Loucy (cell line): Measurements from ENCODE around the gene NANOS3.

Experiments
- H2AFZ ChIP-seq: fragments of 200-600 bp; sonication (generic); 2 replicates; pipeline ENCODE4 v1.6.0; 2016; ENCODE audit warnings: antibody characterized with exemption, mild to moderate bottlenecking, low read length, moderate library complexity
- H3F3A ChIP-seq: fragments of 200-600 bp; 2 replicates; pipeline ENCODE4 v1.6.0; 2016; ENCODE audit warnings: antibody characterized with exemption, low read depth, mild to moderate bottlenecking
- H3K27me3 ChIP-seq: fragments of 200-600 bp; sonication (generic); 2 replicates; pipeline ENCODE4 v1.6.1; 2014; ENCODE audit warnings: low read length, mild to moderate bottlenecking; ENCODE audit not compliant: insufficient read depth, poor library complexity, severe bottlenecking
- H3K36me3 ChIP-seq: fragments of 200-600 bp; sonication (generic); 2 replicates; pipeline ENCODE4 v1.6.1; 2016; ENCODE audit warnings: low read length; ENCODE audit not compliant: insufficient read depth
- H3K4me1 ChIP-seq: fragments of 200-600 bp; sonication (generic); 2 replicates; pipeline ENCODE4 v1.5.1; 2014; ENCODE audit warnings: low read length, mild to moderate bottlenecking; ENCODE audit not compliant: insufficient read depth, poor library complexity, severe bottlenecking
- H3K4me2 ChIP-seq: fragments of 200-600 bp; sonication (generic); 2 replicates; pipeline ENCODE4 v1.6.0; 2014; ENCODE audit warnings: antibody characterized with exemption, low read length, low read depth, mild to moderate bottlenecking; ENCODE audit not compliant: poor library complexity, severe bottlenecking
- H3K4me3 ChIP-seq: fragments of 200-600 bp; sonication (generic); 2 replicates; pipeline ENCODE4 v1.5.1; 2014; ENCODE audit warnings: low read length, mild to moderate bottlenecking, mixed read lengths; ENCODE audit not compliant: poor library complexity, severe bottlenecking
- H3K79me2 ChIP-seq: fragments of 200-600 bp; sonication (generic); 2 replicates; pipeline ENCODE4 v1.6.1; 2014; ENCODE audit warnings: low read length; ENCODE audit not compliant: insufficient read depth
- H3K9ac ChIP-seq: fragments of 200-600 bp; sonication (generic); 2 replicates; pipeline ENCODE4 v1.6.0; 2014; ENCODE audit warnings: mild to moderate bottlenecking, low read depth, low read length, moderate library complexity; ENCODE audit not compliant: poor library complexity, severe bottlenecking
- H3K9me2 ChIP-seq: fragments of 200-600 bp; sonication (generic); replicated peaks from 2 replicates; pipeline ENCODE4 v1.6.1; 2016; ENCODE audit warnings: low read depth, low read length, mixed read lengths
- H3K9me3 ChIP-seq: fragments of 200-600 bp; sonication (generic); 2 replicates; pipeline ENCODE4 v1.6.1; 2014; ENCODE audit warnings: mild to moderate bottlenecking, antibody characterized with exemption, low read length, low read depth; ENCODE audit not compliant: insufficient read depth
- H4K20me1 ChIP-seq: fragments of 200-600 bp; sonication (generic); 2 replicates; pipeline ENCODE4 v1.6.0; 2014; ENCODE audit warnings: antibody characterized with exemption, low read length, mild to moderate bottlenecking; ENCODE audit not compliant: insufficient read depth, poor library complexity, severe bottlenecking
- EZH2phosphoT487 ChIP-seq: fragments of 200-600 bp; IDR thresholded peaks from 2 replicates; pipeline ENCODE4 v1.6.1; 2018; ENCODE audit warnings: antibody characterized with exemption, mild to moderate bottlenecking, moderate library complexity, borderline replicate concordance
- TF ChIP-seq, protein P1 (sequence below): fragments of 200-600 bp; sonication (generic); conservative IDR thresholded peaks from 2 replicates; pipeline ENCODE4 v1.5.1; 2014; ENCODE audit warnings: mild to moderate bottlenecking, antibody characterized with exemption, low read length

NANOS3 gene

DNA sequence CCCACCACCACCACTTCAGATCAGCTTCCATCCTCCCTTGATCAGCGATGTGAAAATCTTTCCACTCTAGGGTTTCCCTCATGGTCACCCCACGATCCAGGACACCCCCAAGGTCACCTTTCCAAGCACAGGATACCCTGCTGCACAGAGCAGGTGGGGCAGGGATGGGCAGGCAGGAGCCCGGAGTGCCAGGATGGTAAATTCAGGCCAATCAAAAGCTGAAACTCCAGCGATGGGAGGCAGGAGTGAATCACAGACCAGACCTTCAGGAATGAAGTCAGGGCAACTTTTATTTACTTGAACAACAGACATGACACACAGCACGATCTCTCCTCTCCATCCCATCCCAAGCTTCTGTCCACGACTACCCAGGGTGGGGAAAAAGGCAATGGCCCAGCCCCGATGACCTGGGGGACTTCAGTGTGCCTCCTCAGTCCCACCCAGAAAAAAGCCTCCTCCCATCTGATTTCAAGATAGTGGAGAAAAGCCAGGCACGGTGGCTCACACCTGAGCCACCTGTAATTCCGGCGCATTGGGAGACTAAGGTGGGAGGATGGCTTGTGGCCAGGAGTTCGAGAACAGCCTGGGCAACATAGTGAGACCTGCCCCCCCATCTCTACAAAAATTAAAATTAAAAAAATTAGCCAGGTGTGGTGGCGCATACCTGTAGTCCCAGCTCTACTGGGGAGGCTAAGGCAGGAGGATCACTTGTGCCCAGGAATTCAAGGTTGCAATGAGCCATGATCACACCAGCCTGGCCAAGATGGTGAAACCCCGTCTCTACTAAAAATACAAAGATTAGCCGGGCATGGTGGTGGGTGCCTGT, 42.5 kb upstream of the NANOS3 start:
- Histone ChIP-seq H3K4me3 (peak overlapping the region; percentile 70), H3K4me1 (peaks cover 53% of the 10 kb centered on the region), H4K20me1 (no peaks in the 10 kb centered on the region), H3K27me3 (no peaks in the 10 kb centered on the region), H3K9me2 (no peaks in the 10 kb centered on the region), H3K36me3 (no peaks in the 10 kb centered on the region), H3F3A (peaks cover 10% of the 10 kb centered on the region), H2AFZ (no peak overlapping the region), H3K79me2 (peaks cover 44% of the 10 kb centered on the region), H3K9me3 (no peaks in the 10 kb centered on the region), H3K4me2 (peak overlapping the region; percentile 94), H3K9ac (peak overlapping the region; percentile 98)
- TF ChIP-seq EZH2phosphoT487, result no peak
- TF ChIP-seq, protein P1, sequence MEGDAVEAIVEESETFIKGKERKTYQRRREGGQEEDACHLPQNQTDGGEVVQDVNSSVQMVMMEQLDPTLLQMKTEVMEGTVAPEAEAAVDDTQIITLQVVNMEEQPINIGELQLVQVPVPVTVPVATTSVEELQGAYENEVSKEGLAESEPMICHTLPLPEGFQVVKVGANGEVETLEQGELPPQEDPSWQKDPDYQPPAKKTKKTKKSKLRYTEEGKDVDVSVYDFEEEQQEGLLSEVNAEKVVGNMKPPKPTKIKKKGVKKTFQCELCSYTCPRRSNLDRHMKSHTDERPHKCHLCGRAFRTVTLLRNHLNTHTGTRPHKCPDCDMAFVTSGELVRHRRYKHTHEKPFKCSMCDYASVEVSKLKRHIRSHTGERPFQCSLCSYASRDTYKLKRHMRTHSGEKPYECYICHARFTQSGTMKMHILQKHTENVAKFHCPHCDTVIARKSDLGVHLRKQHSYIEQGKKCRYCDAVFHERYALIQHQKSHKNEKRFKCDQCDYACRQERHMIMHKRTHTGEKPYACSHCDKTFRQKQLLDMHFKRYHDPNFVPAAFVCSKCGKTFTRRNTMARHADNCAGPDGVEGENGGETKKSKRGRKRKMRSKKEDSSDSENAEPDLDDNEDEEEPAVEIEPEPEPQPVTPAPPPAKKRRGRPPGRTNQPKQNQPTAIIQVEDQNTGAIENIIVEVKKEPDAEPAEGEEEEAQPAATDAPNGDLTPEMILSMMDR, result no peak

DNA sequence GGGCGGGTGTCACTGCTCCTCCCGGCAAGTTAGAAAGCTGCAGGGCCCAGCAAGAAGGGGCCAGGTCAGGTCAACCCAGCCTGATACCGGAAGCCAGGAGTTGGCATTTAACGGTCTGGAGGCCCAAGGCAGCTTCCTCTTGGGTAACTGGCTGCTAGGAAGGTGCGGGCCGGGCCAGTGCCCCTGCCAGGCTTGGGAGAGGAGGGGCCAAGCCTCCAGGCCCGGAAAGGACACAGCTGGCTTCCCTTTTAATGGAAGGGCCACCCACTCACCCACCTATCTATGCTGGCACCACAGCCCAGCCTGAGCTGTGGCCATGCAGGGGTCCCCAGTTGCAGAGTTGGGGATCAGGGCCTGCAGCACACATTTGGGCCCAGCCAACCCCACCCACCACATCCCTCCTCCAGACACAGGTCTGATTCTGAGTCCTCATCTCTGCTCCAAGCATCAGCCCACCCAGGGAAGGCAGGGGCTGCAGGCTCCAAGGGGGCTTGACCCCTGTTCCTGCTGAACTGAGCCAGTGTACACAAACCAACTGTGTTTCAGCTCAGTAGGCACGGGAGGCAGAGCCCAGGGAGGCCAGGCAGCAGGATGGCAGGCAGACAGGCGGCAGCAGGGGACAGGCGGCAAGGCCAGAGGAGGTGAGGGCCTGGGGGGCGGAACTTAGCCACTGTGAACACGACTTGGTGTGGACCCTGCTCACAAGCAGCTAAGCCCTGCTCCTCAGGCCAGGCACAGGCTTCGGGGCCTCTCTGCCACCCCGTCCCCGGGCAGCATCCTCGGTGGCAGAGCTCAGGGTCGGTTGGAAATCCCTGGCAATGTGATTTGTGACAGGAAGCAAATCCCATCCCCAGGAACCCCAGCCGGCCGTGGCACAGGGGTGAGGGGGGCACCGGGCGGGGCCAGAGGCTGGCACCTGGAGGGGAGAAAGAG, 40.9 kb upstream of the NANOS3 start:
- Histone ChIP-seq H3K36me3 (no peaks in the 10 kb centered on the region), H3K27me3 (no peaks in the 10 kb centered on the region), H3K4me3 (peak overlapping the region; percentile 70), H3K9me3 (no peaks in the 10 kb centered on the region), H4K20me1 (no peaks in the 10 kb centered on the region), H3F3A (peaks cover 10% of the 10 kb centered on the region), H3K79me2 (peaks cover 60% of the 10 kb centered on the region), H3K4me2 (peak overlapping the region; percentile 94), H3K9ac (peak overlapping the region; percentile 98), H2AFZ (no peak overlapping the region), H3K9me2 (no peaks in the 10 kb centered on the region), H3K4me1 (peaks cover 68% of the 10 kb centered on the region)
- TF ChIP-seq, protein P1, result no peak
- TF ChIP-seq EZH2phosphoT487, result no peak

DNA sequence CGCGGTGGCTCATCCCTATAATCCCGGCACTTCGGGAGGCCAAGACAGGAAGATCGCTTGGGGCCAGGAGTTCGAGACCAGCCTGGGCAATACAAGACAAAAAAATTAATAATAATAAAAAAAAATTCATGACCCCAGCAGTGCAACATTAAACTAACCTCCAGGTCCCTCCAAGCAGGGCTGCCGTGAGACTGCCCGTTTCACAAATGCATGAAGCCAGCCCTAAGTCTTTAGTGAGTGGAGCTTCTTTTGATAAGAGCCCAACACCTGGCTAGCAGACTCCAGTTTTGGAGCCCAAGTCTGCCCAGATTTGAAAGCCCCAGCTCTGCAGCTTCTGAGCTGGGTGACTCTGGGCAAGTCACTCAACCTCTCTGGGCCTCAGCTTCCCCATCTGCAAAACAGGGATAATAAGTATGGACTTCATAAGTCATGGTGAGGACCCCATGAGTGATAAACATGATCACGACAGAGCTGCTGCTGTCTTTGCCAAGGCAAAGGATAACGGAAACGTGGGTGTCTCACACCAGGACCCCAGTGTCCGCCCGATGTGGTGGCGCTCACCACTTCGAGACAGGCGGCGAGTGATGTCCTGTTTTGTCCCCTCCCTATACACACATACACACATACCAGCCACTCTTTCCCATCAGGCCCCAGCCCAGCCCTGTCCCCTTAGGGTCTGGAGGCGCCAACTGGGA, 38.4 kb upstream of the NANOS3 start:
- peaks cover 78% of the 10 kb centered on the region for H3K79me2 ChIP-seq
- H3K9me3 ChIP-seq, result no peaks in the 10 kb centered on the region
- H3K9ac ChIP-seq, result peak overlapping the region; percentile 98
- H3K4me1 ChIP-seq, result peaks cover 81% of the 10 kb centered on the region
- H3K27me3 ChIP-seq, result no peaks in the 10 kb centered on the region
- peaks cover 12% of the 10 kb centered on the region for H4K20me1 ChIP-seq
- peaks cover 10% of the 10 kb centered on the region for H3F3A ChIP-seq
- peak overlapping the region; percentile 87 for H3K4me3 ChIP-seq
- TF ChIP-seq, protein P1, result no peak
- no peak for TF ChIP-seq EZH2phosphoT487
- peak overlapping the region; percentile 80 for H3K4me2 ChIP-seq
- H3K36me3 ChIP-seq, result no peaks in the 10 kb centered on the region
- H2AFZ ChIP-seq, result no peak overlapping the region
- H3K9me2 ChIP-seq, result no peaks in the 10 kb centered on the region
